GM21360 (cell line): ENCODE data around the gene EPHB1.

Experiments used
- ATAC-seq: cut with Tn5 transposase; IDR thresholded peaks from one replicate; pipeline ENCODE4 v1.9.1; 2021; ENCODE audit warnings: mild to moderate bottlenecking, moderate library complexity; ENCODE audit not compliant: unreplicated experiment

The EPHB1 gene

DNA sequence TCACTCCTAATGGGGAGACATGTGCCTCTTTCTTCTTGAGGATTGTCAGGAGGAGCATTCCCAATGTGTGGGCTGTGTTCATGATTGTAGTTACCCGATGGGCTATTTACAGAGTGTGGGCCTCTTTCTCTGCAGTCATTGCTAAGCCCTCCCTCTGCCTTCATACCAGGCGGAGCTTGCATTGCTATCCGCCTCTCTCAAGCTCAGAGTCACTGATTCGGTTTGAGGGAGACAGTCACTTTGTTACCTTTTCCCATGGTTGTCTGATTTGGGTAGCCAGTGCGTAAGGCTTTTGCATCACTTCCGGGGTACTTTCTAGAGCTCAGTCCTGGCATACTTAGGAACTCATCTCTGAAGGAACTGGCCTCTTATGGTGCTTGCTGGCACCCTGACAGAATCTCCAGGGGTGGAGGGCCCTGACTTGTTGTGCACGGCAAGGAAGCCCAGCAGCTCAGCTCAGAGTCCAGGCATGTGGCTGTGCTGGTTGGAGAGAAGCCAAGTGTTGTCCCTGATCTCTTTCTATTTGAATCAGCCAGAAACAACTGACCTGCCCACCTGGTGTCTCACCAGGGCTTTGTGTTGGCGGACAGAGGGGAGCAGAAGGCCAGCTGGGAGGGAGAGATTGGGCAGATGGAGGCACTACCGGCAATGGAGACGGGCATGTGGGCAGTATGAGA lies 79.8 kb downstream of the EPHB1 start:
- no peak for ATAC-seq

DNA sequence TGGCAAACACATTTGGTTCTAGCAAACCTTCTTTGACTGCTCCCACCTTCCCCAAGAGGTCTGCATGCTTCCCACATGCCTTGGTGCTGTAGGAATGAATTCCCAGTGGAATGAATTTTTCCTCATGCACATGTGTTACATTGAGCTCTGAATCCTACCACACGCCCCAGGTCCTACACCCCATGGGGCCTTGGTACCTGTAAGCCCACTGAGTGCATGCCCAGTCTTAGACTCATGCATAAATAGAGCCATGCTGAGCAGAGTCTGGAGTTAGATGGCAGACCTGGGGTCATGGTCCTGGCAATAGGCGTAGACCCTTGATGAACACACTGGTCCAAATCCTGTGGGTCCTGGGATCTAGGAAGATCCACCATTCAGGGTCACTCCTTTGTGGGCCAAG lies 81.8 kb downstream of the EPHB1 start:
- no peak for ATAC-seq

DNA sequence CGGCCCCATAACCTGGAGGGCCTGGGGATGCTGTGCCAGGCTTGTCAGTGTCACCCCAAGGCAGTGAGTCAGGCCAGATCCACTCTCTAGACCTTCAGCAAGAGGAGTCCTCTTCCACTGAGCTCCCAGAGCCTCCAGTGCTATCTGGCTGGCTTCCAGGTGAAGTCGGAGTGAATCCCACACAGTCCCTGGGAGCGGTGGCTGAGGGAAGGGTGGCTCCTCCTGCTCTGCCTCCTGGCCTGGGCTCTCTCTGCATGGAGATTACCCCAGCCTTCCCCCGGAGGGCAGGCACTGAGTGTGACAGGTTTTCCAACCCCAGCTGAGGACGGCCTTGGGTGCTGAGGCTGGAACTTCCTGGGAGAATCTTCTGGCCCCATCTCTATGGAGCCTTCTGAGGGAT lies 82.7 kb downstream of the EPHB1 start:
- no peak for ATAC-seq

DNA sequence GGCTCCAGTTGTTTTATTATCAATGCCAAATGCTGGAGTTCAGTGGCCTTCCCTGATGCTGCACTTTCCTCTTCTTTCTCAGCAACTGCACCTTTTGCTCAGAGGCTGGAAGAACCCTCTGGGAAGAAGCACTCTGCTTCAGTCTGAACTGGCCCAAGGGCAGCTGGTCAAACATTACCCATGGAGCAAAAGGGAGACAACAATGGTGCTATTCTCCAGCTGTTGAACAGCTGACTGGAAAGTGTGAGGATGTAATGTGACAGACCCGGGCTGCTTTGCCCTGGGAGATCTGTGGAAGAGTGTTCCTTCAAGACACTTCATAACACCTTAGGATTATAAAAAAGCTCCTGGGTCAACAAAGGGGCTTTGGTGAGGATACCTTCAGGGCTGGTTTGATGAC lies 84.9 kb downstream of the EPHB1 start:
- ATAC-seq, result no peak

DNA sequence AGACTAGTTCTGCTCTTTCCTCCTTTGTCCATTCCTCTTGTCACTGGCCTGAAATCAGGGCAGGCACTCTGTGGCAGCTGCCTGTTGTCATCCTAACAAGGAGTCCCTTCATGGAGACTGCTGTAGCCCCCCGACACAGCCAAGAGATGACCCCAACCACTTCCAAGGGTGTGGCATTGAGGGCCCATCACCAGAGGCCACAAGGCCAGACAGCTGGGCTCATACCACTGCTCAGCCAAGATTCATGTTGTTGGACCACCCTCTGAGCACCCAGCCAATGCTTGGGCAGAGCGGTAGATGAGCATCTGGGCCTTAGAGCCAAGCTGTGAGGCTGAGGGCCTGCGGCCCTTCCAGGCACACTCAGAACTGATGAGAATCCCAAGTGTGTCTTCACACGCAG lies 85.4 kb downstream of the EPHB1 start:
- no peak for ATAC-seq

DNA sequence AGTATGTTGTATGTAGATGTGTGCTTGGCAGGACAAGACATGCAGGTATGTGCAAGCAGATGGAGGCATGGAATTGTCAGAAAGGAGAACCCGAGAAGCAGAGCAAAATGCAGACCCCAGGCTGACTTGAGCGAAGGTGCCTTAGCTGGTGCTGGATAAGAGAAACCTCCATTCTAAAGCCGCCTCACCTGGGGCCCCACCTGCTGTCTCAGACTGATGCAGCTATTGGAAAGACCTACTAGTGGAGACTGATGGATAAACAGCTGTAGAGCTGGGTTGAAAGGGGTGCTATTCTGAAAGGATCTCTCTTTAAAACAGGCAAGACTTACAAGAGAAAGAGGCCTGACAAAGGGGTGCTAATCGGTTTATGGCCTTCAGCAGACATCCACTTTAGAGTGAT lies 86.2 kb downstream of the EPHB1 start:
- no peak for ATAC-seq

DNA sequence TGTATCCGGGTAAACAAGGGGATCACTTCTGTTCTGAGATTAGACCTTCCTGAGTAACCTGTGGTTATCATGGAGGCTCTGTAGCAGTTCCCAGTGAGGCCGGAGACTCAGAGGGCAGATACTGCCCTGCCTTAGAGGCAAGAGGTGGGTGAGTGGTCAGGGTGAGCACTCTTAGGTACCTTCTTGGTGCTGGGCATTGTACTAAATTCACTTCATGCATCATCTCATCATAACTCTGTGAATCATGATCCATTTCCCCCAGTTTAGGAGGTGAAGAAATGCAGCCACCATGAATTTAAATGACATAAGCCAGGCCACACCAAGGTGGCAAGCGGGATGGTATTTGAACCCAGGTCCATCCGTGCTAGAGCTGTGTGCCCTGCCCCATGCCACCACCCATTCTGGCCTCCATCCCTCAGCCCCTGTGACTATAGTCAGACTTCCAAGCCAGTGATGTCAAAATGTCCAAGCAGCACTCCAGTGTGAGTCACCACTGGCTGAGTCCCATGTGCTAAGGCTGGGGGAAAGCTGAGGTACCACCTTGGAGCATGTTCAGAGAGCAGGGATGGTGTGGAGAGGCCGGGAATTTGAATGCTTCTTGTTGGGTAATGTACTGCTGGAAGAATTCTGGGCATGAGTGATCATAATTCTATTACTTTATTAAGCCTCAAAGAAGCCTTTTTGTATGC lies 88.8 kb downstream of the EPHB1 start:
- no peak for ATAC-seq

DNA sequence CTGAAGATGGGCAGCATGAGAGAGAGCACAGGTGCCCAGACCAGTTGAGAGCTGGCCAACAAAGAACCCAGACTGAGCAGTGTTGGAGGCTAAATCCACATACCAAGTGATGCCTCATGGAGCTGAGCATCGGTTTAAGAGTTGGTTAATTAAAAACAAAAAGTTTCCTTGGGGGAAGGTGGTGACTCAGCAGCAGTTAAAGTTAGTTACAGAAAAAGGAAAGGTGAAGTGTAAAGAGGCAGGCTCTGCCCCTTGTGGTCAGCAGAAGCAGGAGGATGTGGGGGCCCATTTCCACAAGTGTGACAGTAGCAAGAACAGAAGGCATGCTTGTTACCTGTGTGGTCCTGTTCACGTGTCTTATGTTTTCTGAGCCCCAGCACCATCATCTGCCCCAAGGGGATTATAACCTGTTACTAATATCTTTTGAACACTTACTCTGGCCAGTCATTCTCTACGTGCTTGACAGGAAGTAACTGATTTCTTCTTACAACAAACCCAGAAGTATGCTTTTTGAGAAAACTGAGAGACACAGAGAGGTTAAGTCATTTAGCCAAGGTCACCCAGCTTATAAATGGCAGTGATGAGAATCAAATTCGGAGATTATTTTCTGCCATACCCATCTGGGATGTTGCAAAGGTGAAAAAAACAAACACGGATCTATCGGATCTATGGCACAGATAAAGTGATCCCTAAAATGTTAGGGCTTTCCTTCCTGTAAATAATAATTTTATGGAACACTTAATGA lies 91.0 kb downstream of the EPHB1 start:
- ATAC-seq, result peak; percentile 81

DNA sequence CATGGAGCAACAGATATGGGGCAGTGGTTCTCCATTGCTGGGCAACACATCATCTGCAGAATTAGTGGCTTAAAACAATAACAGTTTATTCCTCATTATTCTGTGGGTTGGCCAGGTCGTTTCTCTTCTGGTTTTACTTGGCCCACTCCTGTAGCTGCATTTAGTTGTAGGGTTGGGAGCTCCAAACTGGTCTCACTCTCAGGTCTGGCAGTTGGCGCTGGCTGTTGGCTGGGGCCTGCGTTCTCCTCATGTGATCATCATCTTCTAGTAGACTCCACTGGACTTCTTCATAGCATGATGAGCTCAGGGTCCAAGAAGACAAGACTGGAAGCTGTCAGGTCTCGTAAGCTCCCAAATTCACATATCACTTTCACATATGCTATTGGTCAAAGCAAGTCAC lies 91.9 kb downstream of the EPHB1 start:
- ATAC-seq, result no peak

DNA sequence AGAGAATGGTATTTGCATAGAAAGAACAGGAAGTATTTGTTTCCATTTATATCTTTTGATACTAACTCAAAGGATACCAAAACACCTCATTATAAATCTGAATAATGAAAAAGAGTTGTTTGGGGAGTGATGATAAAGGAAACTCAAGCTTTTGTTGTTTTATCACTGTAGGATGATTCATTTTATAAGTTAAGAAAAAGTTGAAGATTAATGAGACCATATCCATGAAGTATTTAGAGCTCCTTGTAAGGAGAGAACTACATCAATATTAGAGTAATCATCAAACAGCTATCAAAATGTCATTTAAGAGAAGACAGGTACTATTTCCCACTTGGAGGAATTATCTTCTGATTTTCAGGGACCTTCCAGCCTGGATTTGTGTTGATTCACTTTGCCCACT lies 92.5 kb downstream of the EPHB1 start:
- no peak for ATAC-seq

DNA sequence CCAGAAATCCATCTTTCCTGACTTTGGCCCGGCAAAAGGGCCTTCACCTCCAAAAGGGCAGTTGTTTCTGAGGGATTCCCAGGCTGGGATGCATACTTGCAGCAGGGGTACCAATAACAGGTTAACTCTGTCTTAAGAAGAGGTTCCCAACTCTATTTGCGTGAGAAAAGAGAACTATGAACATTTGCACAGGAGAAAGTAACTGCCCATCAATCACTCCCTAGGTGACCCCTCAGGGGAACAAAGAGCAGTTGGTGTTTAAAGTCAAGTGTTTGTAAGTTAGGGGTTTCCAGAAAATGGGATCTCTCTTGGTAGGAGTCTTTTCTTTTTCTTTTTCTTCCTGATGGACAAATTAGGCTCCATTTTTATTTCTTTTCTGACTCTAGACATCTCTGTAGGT lies 97.3 kb downstream of the EPHB1 start:
- ATAC-seq, result no peak

DNA sequence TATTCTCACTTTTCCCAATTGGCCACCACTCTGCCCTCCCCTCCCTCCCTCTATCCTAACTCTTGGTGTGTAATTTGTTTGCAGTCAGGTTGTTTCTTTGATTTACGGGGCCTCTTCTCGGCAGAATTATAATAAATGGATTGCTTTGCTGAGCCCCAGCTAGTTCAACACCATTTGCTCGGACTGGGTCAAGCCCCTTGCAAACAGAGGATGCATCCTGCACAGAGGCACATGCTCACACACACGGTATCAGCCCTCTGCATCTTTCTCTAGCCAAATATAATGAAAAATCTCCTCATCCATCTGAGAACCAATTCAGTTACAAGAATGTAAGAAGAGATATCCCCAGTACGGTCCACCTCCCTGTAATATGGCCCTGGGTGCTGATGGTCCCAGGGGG lies 97.7 kb downstream of the EPHB1 start:
- no peak for ATAC-seq

DNA sequence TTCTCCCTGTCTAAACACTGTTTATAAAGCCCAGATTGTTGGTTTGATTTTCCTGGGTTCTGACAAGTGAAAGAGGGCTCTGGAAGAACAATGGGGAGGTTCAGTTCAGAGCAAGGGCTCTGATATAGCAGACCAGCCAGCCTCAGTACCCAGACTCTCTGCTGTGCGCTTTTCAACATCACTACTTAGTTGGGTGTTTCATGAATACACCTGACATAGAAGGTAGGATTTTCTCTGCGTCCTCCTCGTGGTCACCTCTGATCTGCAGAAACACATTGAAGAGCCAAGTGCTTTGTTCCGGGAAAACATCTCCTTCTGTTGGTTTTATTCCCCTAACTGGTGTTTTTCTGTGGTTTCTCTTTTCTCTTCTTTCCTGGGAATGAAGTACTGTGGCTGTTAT lies 99.5 kb downstream of the EPHB1 start:
- ATAC-seq, result no peak

DNA sequence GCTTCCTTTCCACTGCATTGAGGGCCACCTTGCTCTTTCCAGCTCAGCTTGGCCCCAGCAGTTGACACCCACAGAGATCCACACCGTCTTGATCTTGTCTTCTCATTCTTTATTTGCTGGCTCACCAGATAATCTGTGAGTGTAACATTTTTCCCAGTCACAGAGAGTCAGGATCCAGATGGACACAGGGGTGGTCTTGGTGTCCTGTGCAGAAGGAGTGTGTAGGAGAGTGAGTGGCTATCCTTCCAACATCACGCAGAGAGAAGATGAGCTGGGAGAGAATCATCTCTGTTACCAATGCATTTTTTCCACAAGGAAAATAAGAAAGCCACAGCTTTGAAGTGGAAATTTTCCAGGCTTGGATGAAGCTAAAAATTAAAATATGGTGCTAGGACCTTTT lies 100.1 kb downstream of the EPHB1 start:
- ATAC-seq, result no peak

DNA sequence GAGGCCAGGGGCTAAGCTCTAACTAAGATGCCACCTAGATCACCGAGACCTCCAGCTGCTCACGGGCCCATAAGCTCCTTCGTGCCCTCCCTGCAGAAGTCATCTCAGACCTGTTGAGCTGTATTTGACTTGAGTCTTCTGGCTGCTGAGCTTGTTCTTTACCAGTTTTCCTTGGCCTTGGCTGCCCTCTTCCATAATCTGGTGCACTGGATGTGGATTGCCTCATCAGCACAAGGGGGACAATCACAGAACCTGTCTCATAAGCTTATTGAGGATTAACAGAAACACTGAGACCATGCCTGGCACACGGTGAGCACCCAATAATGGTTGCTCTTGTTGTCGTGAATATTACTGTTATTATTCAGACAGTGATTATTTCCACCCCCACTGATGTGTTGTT lies 101.1 kb downstream of the EPHB1 start:
- ATAC-seq, result no peak

DNA sequence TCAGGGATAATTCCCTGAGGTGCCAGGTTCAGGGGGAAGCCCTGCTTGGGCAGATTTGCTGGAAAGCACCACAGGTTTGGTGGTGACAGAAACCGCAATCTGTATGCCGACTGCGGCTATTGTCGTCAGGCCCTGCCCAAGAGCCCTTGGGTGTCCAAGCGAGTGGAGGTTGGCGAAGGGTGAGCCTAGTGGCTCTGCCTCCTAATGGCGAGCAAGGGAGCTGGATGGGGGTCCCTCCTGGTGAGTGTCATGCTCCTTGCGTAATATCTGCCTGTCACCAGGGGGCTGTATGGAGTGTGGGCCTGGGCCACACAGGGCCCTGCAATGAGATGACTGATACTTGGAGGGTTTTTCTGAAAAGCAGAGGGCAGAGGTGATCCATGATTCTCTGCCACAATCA lies 101.6 kb downstream of the EPHB1 start:
- ATAC-seq, result no peak

DNA sequence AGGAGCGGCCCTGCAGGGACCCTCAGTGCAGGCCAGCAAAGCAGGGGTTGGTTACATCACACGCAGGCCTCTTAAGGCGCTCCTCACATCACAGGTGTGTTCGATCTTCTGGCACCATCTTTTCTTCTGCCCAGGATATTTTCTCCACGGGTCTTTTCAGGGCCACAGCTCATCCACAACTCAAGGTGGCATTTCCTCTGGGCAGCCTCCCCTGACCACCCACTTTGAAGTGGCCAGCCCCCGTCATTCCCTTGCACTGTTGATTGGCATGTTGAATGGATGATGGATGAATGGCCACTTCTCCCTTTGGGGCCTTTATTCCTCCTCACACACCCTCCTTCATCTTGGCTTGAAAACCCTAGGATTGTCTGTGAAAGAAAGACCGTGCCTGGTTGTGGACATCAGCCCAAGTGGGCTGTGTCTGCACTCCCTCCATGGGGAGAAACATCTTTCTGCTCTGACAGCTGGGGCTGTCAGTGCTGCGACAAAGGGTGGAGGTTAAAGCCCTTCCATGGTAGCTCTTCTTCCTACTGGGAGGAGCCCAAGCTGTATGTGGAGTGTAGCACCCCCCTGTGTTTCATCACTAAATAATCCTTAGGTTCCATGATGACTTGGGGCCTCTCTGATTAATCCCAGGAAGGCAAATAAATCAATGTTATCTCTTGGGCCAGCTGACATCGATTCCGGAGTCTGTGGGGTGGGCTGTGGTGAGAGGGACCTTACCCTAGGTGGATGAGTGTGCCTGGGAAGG lies 102.5 kb downstream of the EPHB1 start:
- no peak for ATAC-seq

DNA sequence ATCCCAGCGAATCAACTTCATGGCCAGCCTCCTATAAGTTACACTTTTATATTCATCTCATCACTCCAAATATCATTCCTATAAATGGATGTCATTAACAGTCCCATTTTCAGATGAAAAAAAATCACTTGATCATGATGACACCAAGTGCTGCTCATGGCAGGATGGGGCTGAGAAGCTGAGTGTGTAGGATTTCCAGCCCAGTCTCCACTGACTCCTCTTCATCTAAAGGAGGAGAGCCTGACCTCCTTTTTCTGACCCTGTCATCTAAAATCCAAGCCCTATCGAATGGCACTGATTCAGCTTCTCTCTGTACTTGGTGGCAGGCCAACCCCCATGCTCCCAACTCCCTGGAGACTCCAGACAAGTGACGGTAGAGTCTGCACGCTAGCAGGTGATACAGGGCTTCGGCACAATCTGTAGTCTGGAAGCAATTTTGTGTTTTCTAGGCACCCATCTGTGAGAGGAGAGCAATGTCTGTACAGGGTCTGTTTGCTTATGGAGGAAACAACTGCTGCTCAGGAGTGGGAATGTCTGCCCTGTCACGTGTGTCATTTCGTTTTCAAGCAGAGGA lies 103.2 kb downstream of the EPHB1 start:
- ATAC-seq, result no peak

DNA sequence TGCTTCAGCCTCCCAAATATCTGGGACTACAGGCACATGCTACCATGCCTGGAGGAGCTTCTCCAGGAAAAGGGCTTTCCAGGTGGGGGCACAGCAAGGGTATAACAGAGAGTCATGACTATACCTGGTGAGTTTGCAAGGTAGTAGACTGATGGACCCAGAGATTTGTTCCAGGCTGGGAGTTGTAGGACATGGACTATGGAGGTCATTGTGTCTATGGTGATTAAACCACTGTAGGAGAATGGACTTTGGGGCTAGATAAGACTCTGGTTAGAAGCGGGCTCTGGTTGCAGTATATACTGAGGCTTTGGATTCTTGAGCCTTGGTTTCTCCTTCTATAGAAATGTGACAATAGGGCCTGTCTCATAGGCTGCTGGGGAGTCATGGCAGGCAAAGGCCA lies 104.7 kb downstream of the EPHB1 start:
- no peak for ATAC-seq

DNA sequence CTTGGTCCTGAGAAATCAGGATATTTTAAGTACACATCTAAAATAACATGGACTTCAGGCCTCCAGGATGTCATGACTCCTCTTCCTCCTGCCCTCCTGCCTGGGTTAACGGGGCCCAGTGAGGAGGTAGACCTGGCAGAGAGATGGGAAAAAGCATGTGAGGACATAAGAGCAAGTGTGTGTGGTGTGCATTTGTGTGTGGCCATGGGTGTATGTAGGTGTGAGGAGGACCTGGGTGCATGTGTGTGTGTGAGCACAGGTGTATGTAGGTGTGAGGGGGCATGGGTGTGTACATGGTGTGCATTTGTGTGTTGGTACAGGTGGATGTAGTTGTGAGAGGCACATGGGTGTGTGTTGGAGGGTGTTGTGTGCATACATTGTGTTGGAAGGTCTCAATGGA lies 105.4 kb downstream of the EPHB1 start:
- ATAC-seq, result no peak

DNA sequence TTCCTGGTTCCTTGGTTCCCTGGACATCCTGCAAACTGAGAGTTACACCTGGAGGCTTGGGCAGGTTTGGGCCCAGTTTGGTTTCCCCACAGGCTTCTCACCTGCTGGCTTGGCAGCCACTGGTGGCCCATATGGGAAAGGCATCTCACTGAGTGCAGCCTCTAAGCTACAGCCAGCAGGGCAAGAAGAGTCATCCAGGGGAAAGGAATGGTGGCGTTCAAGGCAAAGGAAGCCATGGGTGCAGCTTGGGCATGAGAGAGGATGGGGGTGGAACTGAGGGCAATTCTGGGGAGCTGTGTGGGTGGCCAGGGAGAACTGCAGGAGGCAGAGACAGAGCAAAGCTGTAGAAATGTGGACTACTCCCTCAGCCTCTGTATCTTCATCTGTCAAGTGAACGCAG lies 106.4 kb downstream of the EPHB1 start:
- ATAC-seq, result no peak
